Endothelial cell of umbilical vein (primary cell): ENCODE results near the gene SS18L1. TPM values are rescaled to one million over a fixed set of nuclear protein-coding genes. Genes with fewer than 3 reads are reported as not detected.

Source experiments
- BruUV-seq: library from RNA; stranded (reverse); fragments of 400-500 nt; replicated peaks from 2 replicates; lab custom pipeline; 2021; lab: Mats Ljungman, UMichigan
- CTCF ChIA-PET: fragments of 300-600, 350-600 bp; sonication (Branson Sonifier 250); formaldehyde crosslinking; loops from one replicate; lab custom pipeline; 2021; ENCODE audit warnings: antibody characterized with exemption, inconsistent platforms; lab: Charles Lee
- POLR2A ChIA-PET: fragments of 300-600, 350-600 bp; sonication (Branson Sonifier 250); formaldehyde crosslinking; loops from one replicate; lab custom pipeline; 2021; ENCODE audit warnings: antibody characterized with exemption, inconsistent platforms; lab: Charles Lee
- DNase-seq: peaks from one replicate; pipeline ENCODE4 v3.0.0-alpha.2; 2011; ENCODE audit warnings: low read depth, low spot score
- FAIRE-seq: peaks from 2 replicates; lab custom pipeline; 2011; peaks lifted over from hg19 to GRCh38; lab: Jason Lieb, UNC
- H2AFZ ChIP-seq: 2 replicates; pipeline ENCODE4 v1.6.0; 2012; ENCODE audit warnings: low read depth, low read length, control low read depth, inconsistent platforms
- H3K27ac ChIP-seq: 2 replicates; pipeline ENCODE4 v1.5.1; 2011; ENCODE audit warnings: low read depth, mild to moderate bottlenecking, control low read depth, low read length, moderate library complexity; ENCODE audit not compliant: insufficient read depth
- H3K27me3 ChIP-seq, 2 experiments: 2 replicates each; pipeline versions ENCODE4 v1.6.0 to v1.6.1; 2011; ENCODE audit warnings: low read length in 2 of 2, mixed read lengths in 1 of 2; ENCODE audit not compliant: control insufficient read depth in 2 of 2, insufficient read depth in 2 of 2
- H3K36me3 ChIP-seq, 2 experiments: 2 replicates in 1 of 2; 3 replicates in 1 of 2; pipeline ENCODE4 v1.5.1; 2011; ENCODE audit warnings: low read length in 2 of 2, mild to moderate bottlenecking in 1 of 2, moderate library complexity in 1 of 2; ENCODE audit not compliant: control insufficient read depth in 2 of 2, insufficient read depth in 2 of 2; ENCODE audit errors: extremely low read depth in 1 of 2
- H3K4me1 ChIP-seq: 3 replicates; pipeline ENCODE4 v1.5.1; 2011; ENCODE audit warnings: mild to moderate bottlenecking, low read length; ENCODE audit not compliant: control insufficient read depth, insufficient read depth; ENCODE audit errors: extremely low read depth
- H3K4me2 ChIP-seq: 2 replicates; pipeline ENCODE4 v1.6.1; 2011; ENCODE audit warnings: low read length, control low read depth, mixed read lengths; ENCODE audit not compliant: insufficient read depth
- H3K4me3 ChIP-seq, 3 experiments: fragments of 200-600 bp in 1 of 3; sonication (generic), shearing (Covaris generic) in 1 of 3; replicated peaks in 1 of 3; 2 replicates each; pipeline ENCODE4 v1.5.1; 2011 to 2016; ENCODE audit warnings: control low read depth in 3 of 3, low read length in 3 of 3, mild to moderate bottlenecking in 2 of 3, inconsistent platforms in 1 of 3, low read depth in 1 of 3, moderate library complexity in 1 of 3; ENCODE audit not compliant: insufficient read depth in 1 of 3
- H3K79me2 ChIP-seq: 2 replicates; pipeline ENCODE4 v1.6.0; 2012; ENCODE audit warnings: low read length, inconsistent platforms; ENCODE audit not compliant: control insufficient read depth, insufficient read depth
- H3K9ac ChIP-seq: replicated peaks from 2 replicates; pipeline ENCODE3; 2011; ENCODE audit warnings: low read length, control low read depth; ENCODE audit not compliant: insufficient read depth; ENCODE audit errors: extremely low read depth
- H3K9me1 ChIP-seq: replicated peaks from 3 replicates; pipeline ENCODE4 v1.6.0; 2011; ENCODE audit warnings: mild to moderate bottlenecking, low read length; ENCODE audit not compliant: control insufficient read depth, insufficient read depth; ENCODE audit errors: extremely low read depth
- H3K9me3 ChIP-seq: replicated peaks from 2 replicates; pipeline ENCODE4 v1.5.1; 2012; ENCODE audit warnings: low read length, inconsistent platforms; ENCODE audit not compliant: control insufficient read depth, insufficient read depth
- H4K20me1 ChIP-seq: replicated peaks from 2 replicates; pipeline ENCODE3; 2011; ENCODE audit warnings: mild to moderate bottlenecking, low read length; ENCODE audit not compliant: control insufficient read depth, insufficient read depth; ENCODE audit errors: extremely low read depth
- EZH2 ChIP-seq: IDR thresholded peaks from 2 replicates; pipeline ENCODE4 v1.6.1; 2012; ENCODE audit warnings: borderline replicate concordance, low read depth, mild to moderate bottlenecking, moderate library complexity, low read length, inconsistent platforms; ENCODE audit not compliant: severe bottlenecking
- FOS ChIP-seq: IDR thresholded peaks from 2 replicates; pipeline ENCODE4 v1.6.1; 2011; ENCODE audit warnings: mild to moderate bottlenecking, low read length, moderate library complexity, borderline replicate concordance; ENCODE audit not compliant: insufficient read depth
- GATA2 ChIP-seq: IDR thresholded peaks from 2 replicates; pipeline ENCODE4 v1.7.0; 2011; ENCODE audit warnings: low read depth, mild to moderate bottlenecking, moderate library complexity, mixed read lengths, low read length; ENCODE audit not compliant: insufficient read length, insufficient read depth
- JUN ChIP-seq: IDR thresholded peaks from 2 replicates; pipeline ENCODE4 v1.6.1; 2011; ENCODE audit warnings: borderline replicate concordance, low read depth; ENCODE audit not compliant: insufficient read length, insufficient read depth
- MYC ChIP-seq: IDR thresholded peaks from one replicate; pipeline ENCODE4 v1.6.1; 2011; ENCODE audit warnings: mild to moderate bottlenecking, low read depth, low read length
- POLR2A ChIP-seq: IDR thresholded peaks from 2 replicates; pipeline ENCODE4 v1.6.1; 2012; ENCODE audit warnings: low read depth, mild to moderate bottlenecking, control low read depth, low read length
- POLR2AphosphoS5 ChIP-seq: IDR thresholded peaks from 2 replicates; pipeline ENCODE4 v1.6.1; 2012; ENCODE audit warnings: low read depth, mild to moderate bottlenecking, control low read depth, low read length, moderate library complexity; ENCODE audit not compliant: insufficient read depth
- dilution Hi-C: fragments of 300-500 bp; cut with MboI; formaldehyde crosslinking; loops from one replicate; pipeline ENCODE4 v1.15.0; 2019; ENCODE audit warnings: low sequenced_read_pairs; ENCODE audit not compliant: extremely low pct_ligation_motif_present
- intact Hi-C: fragments of 100-400 bp; cut with micrococcal nuclease; formaldehyde crosslinking; loops from one replicate; pipeline ENCODE4 v1.10.0; 2022
- polyA plus RNA-seq, 4 experiments: library from polyadenylated mRNA; depleted of rRNA in 3 of 4; stranded (reverse) in 3 of 4; unstranded in 1 of 4; fragments of >200 nt; gene quantifications; 2 replicates each; pipeline versions ENCODE4 v1.2.1 to v1.2.3, GENCODE V29; 2011 to 2012; ENCODE audit warnings: missing spikeins in 1 of 4
- total RNA-seq: library from RNA; stranded (reverse); gene quantifications from 2 replicates; pipeline ENCODE4 v1.2.3, GENCODE V29; 2021
- TF ChIP-seq, protein P1 (sequence below), 2 donors: IDR thresholded peaks; 1 replicate in 1 of 2; 2 replicates in 1 of 2; pipeline ENCODE4 v1.5.1; 2011; ENCODE audit warnings: low read length in 2 of 2, mild to moderate bottlenecking in 2 of 2, moderate library complexity in 2 of 2, control low read depth in 1 of 2, inconsistent platforms in 1 of 2, low read depth in 1 of 2; ENCODE audit not compliant: insufficient read depth in 1 of 2; ENCODE audit errors: extremely low read depth in 1 of 2
- TF ChIP-seq, protein P2 (sequence below): IDR thresholded peaks from 2 replicates; pipeline ENCODE4 v1.6.1; 2011; ENCODE audit not compliant: insufficient read depth, insufficient read length

Gene SS18L1
- total and polyA plus RNA-seq, 2 donors (not counting 3 experiments of a cell fraction or from before 2014, with no cell fraction given): 15.4 to 21.7 TPM

GRCh38 chr20:62226707-62227590 is 83.4 kb downstream of the SS18L1 start:
- no peaks in the 10 kb centered on the region for H3K36me3 ChIP-seq
- intact Hi-C loops: no loop called here
- no peak overlapping the region for H3K27ac ChIP-seq
- H3K4me1 ChIP-seq: no peaks in the 10 kb centered on the region
- dilution Hi-C loops: no loop called here
- no peak overlapping the region for H3K9ac ChIP-seq
- no peak for TF ChIP-seq GATA2
- TF ChIP-seq JUN: no peak
- TF ChIP-seq EZH2: no peak
- TF ChIP-seq, protein P1, sequence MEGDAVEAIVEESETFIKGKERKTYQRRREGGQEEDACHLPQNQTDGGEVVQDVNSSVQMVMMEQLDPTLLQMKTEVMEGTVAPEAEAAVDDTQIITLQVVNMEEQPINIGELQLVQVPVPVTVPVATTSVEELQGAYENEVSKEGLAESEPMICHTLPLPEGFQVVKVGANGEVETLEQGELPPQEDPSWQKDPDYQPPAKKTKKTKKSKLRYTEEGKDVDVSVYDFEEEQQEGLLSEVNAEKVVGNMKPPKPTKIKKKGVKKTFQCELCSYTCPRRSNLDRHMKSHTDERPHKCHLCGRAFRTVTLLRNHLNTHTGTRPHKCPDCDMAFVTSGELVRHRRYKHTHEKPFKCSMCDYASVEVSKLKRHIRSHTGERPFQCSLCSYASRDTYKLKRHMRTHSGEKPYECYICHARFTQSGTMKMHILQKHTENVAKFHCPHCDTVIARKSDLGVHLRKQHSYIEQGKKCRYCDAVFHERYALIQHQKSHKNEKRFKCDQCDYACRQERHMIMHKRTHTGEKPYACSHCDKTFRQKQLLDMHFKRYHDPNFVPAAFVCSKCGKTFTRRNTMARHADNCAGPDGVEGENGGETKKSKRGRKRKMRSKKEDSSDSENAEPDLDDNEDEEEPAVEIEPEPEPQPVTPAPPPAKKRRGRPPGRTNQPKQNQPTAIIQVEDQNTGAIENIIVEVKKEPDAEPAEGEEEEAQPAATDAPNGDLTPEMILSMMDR (IDR thresholded peaks at IDR 0.05; ENCODE audit: extremely low read depth in 1 of 2, insufficient read depth in 1 of 2, low read depth in 1 of 2, low read length in 2 of 2): no peak
- TF ChIP-seq POLR2AphosphoS5: no peak
- no peak for TF ChIP-seq MYC
- TF ChIP-seq, protein P2, sequence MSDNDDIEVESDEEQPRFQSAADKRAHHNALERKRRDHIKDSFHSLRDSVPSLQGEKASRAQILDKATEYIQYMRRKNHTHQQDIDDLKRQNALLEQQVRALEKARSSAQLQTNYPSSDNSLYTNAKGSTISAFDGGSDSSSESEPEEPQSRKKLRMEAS: no peak
- no peak for TF ChIP-seq POLR2A
- TF ChIP-seq FOS: no peak
- H3K4me2 ChIP-seq: no peak overlapping the region
- no peaks in the 10 kb centered on the region for H4K20me1 ChIP-seq
- no peak overlapping the region for H3K4me3 ChIP-seq
- CTCF ChIA-PET: no interaction called here
- DNase-seq (no peak), FAIRE-seq (no peak)
- no peaks in the 10 kb centered on the region for H3K79me2 ChIP-seq
- H3K9me3 ChIP-seq: no peaks in the 10 kb centered on the region
- peaks cover 0 to 3% of the 10 kb centered on the region in 2 experiments for H3K27me3 ChIP-seq
- no TSS peak for BruUV-seq
- H2AFZ ChIP-seq: no peak overlapping the region
- POLR2A ChIA-PET: no interaction called here
- no peaks in the 10 kb centered on the region for H3K9me1 ChIP-seq
